ENCODE measurements around the gene C2orf68.
"Not testable (repeated sequence)": the region's sequence is repeated elsewhere in the genome, so short reads cannot be mapped to it uniquely, and the experiment has no call there.

C2orf68 gene

GRCh38 chr2:85611705-85612587, at the start of gene C2orf68:
TSS of gene C2orf68 (minus strand) at chr2:85612066. CDS start at chr2:85611984, 82 bp downstream.
- DNase-seq, result peak; percentile 65 to 77

- no peak for DNase-seq
Observed at GRCh38 chr2:85661139-85661858, 49.4 kb upstream of the C2orf68 start.

- no peak for DNase-seq
Observed at GRCh38 chr2:85660725-85661124, 48.9 kb upstream of the C2orf68 start.

- not testable (repeated sequence) for DNase-seq
Observed at GRCh38 chr2:85660301-85660700, 48.4 kb upstream of the C2orf68 start.

GRCh38 chr2:85659324-85659981, 47.6 kb upstream of the C2orf68 start:
- no peak for DNase-seq

- DNase-seq, result not testable (repeated sequence)
Observed at GRCh38 chr2:85657399-85657798, 45.5 kb upstream of the C2orf68 start.

- DNase-seq, result no peak
Observed at GRCh38 chr2:85656468-85656867, 44.6 kb upstream of the C2orf68 start.

GRCh38 chr2:85655961-85656417, 44.1 kb upstream of the C2orf68 start:
- no peak for DNase-seq

GRCh38 chr2:85653996-85654395, 42.1 kb upstream of the C2orf68 start:
- no peak for DNase-seq

- DNase-seq, result no peak
Observed at GRCh38 chr2:85652056-85652455, 40.2 kb upstream of the C2orf68 start.

GRCh38 chr2:85651097-85651496, 39.2 kb upstream of the C2orf68 start:
- DNase-seq, result no peak

- DNase-seq, result no peak
Observed at GRCh38 chr2:85650456-85650855, 38.6 kb upstream of the C2orf68 start.

GRCh38 chr2:85649201-85650190, 37.6 kb upstream of the C2orf68 start:
- no peak for DNase-seq

- DNase-seq, result no peak
Observed at GRCh38 chr2:85648619-85649018, 36.8 kb upstream of the C2orf68 start.

- DNase-seq, result no peak
Observed at GRCh38 chr2:85647823-85648526, 36.1 kb upstream of the C2orf68 start.

- DNase-seq, result no peak
Observed at GRCh38 chr2:85646166-85646565, 34.3 kb upstream of the C2orf68 start.

GRCh38 chr2:85644909-85645308, 33.0 kb upstream of the C2orf68 start:
- no peak for DNase-seq

GRCh38 chr2:85642725-85643124, 30.9 kb upstream of the C2orf68 start:
- DNase-seq, result no peak

- no peak for DNase-seq
Observed at GRCh38 chr2:85635636-85636035, 23.8 kb upstream of the C2orf68 start.

- DNase-seq, result no peak
Observed at GRCh38 chr2:85635011-85635410, 23.1 kb upstream of the C2orf68 start.

GRCh38 chr2:85631316-85631715, 19.4 kb upstream of the C2orf68 start:
- DNase-seq, result no peak
